ENCODE measurements around the gene PCSK9.

The PCSK9 gene

DNA sequence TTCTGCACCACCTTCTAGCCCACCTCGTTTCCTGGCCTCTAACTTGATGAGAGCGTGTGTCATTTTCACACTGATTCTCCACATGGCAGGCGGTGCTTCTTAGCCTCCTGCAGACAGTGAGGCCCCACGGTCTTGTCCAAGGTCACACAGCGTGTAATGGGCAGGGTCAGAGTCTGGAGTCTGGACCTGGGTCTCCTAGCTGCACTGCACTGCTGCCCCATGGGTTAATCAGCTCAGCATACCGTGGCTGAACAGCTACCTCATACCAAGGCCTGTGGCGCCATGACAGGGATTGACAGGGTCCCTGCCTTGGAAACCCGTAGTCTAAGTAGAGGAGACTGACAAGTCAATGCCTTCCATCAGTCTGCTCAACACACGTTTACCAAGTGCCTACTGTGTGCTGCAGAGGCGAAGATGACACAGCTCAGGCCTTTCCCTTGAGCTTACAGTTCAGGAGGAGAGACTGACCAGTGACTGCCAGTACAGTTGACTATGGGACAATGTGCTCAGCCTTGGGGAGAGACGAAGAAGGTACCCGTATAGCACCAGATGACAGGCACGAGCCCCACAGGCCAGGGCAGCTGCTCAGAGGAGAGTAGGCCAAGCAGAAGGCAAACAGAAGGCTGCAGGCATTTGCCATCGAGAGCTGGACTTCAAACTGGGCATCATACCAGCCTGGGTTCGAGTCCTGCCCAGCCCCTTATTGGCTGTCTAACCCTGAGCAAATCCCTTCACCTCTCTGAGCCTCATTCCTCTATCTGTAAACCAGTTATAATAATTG is 5.5 kb downstream of the PCSK9 start:
- DNase-seq (ENCODE audit: low read depth): no peak

GRCh38 chr1:55045430-55045829 is 6.1 kb downstream of the PCSK9 start:
- DNase-seq (ENCODE audit: low read depth): no peak

GRCh38 chr1:55046871-55047270 is 7.5 kb downstream of the PCSK9 start:
- DNase-seq (ENCODE audit: low read depth): no peak

- no peak for DNase-seq (ENCODE audit: low read depth)
Observed at GRCh38 chr1:55047611-55048010, 8.3 kb downstream of the PCSK9 start.

DNA sequence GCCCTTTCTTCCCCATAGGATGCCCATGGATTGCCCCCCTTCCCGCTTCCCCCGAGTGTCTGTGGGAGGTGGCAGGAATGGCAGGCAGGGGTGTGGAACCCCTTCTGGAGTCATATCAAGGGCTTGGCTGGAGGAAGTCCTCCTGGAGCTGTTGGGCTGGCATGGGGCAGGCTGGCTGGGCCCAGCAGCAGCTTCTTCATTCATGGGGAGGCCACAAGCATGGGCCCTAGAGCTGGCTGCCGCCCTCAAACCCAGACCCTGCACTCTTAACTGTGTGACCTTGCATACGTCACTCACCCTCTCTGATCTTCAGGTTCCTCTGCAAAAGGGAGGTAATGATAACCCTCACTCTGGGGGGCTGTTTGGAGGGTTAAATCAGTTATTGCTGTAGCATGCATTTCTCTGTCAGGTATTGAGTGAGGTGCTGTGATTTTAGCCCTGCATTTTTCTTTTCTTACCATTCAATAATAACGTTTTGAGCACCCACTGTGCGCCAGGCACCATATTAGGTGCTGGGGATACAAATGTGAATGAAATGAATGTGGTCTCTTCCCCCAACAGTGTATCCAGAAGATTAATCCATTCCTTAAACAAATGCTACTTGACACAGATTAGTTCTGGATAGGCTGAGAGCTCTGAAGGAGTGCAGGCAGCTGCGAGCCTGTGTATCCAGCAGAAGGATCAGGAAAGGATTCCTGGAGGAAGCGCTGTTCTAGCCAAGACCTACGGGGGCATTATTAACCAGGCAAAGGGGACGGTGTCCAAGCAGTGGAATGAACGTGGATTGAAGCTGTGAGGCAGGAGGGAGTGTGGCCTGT is 9.3 kb downstream of the PCSK9 start:
- no peak for DNase-seq (ENCODE audit: low read depth)

DNA sequence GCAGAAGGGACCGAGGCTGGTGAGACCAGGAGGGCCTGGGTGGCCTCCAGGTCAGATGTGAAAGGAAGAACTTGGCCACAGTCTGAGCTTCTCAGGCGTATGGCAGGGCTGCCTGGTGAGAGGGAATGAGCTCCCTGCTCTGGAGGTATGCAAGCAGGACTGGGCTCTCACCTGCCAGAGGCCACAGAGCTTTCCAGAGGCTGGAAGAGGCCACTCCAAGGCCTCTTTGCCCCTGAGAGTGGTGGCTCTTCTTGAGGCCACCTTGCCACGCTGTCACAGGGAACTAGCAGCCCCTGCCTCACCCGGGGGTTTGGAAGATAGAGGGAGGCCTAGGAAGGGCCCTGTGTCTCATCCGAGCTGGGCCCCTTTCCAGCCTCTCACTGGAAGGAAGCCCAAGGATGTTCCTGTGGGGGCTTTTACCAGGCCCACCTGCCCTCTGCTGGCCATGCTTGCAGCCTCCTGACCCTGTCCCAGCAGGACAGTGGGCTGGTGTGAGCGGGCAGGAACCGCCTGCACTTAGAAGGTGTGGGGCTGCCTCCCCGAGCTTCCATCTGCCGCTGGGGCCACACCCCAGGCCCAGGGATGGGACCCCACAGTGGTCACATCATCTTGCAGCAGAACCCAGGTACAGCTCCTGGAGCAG is 10.0 kb downstream of the PCSK9 start:
- no peak for DNase-seq (ENCODE audit: low read depth)

DNA sequence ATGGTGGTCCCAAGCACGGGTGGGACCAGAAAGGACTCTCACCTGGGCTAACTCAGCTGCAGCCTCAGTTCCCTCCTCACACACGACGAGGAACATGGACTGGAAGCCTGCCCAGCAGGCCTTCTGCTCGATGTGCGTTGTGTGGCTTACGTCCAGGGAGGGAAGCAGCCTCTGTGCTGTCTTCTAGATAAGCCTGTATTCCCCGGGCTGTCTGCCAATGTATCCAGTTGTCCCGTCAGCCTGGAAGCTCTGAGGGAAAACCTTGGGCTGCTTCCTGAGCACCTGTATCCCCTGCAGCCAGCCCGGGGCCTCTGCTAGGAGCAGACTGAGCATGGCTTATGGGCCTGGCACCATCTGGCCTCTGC is 10.5 kb downstream of the PCSK9 start:
- DNase-seq (ENCODE audit: low read depth): no peak

- no peak for DNase-seq (ENCODE audit: low read depth)
Observed at GRCh38 chr1:55050283-55050682, 10.9 kb downstream of the PCSK9 start.

DNA sequence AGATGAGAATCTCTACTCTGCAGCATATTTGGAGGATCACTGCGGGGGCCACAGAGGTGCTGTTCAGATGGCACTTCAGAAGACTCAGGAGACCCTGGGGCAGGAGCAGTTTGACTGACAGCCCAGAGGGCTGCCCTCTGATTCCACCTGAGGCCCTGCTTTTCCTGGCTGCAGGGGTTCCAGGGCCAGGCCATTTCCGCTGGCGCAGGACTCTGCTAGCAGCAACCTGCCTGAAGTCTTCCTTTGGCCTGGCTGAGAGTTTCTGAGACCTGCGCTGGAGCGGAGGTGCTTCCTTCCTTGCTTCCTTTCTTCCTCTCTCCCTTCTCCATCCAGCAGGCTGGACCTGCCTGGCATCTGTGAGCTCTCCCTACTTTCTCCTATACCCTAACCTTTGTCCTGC is 11.8 kb downstream of the PCSK9 start:
- no peak for DNase-seq (ENCODE audit: low read depth)

GRCh38 chr1:55051621-55052020 is 12.3 kb downstream of the PCSK9 start:
- DNase-seq (ENCODE audit: low read depth): no peak

DNA sequence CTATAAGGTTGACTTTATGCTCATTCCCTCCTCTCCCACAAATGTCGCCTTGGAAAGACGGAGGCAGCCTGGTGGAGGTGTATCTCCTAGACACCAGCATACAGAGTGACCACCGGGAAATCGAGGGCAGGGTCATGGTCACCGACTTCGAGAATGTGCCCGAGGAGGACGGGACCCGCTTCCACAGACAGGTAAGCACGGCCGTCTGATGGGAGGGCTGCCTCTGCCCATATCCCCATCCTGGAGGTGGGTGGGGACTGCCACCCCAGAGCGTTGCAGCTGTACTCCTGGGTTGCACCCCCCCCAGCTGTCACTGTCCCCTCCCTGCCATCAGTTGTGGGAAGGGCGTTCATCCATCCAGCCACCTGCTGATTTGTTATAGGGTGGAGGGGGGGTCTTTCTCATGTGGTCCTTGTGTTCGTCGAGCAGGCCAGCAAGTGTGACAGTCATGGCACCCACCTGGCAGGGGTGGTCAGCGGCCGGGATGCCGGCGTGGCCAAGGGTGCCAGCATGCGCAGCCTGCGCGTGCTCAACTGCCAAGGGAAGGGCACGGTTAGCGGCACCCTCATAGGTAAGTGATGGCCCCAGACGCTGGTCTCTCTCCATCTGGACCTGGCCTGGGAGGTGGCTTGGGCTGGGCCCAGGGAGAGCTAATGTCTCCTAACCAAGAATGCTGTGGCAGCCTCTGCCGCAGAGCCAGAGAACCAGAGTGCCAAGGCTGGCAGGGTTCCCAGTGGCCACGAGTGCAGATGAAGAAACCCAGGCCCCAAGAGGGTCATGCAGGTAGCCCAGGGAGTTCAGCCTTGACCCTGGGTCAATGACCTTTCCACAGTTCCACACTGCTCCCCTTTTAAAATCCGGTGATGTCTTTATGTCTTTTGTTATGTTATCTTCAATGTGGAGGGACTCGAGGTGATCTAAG is 13.1 kb downstream of the PCSK9 start:
- DNase-seq (ENCODE audit: low read depth): no peak

GRCh38 chr1:55053265-55053954 is 14.1 kb downstream of the PCSK9 start:
- no peak for DNase-seq (ENCODE audit: low read depth)

- no peak for DNase-seq (ENCODE audit: low read depth)
Observed at GRCh38 chr1:55054396-55054795, 15.0 kb downstream of the PCSK9 start.

DNA sequence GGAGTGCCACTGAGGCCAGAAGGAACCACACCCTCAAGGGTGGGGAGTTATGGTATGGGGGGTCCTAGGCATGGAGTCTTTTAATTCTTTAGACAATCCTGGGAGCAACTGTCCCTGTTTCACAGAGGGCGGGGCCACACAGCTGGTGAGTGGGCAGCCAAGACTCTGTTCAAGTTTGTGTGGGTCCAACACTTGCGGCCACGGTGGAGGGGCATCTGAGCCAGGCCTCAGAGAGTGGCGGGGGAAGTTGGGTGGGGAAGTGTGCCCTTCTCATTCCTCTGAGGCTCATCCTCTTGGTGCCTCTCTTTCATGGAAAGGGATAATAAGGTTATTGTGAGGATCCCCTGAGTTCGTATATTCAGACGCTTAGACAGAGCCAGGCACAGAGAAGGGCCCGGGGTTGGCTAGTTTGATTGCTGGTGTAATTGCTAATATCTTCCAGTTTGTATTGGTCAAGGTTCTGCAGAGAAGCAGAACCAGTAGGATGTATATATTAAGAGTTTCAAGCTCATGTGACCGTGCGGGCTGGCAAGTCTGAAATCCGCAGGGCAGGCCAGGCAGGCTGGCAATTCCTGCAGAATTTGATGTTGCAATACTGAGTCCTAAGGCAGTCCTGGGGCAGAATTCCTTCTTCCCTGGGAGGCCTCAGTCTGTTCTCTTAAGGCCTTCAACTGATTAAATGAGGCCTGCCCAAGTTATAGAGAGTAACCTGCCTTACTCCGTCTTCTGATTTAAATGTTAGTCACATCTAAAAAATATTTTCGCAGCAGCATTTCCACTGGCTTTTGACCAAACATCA is 15.9 kb downstream of the PCSK9 start:
- DNase-seq (ENCODE audit: low read depth): no peak

DNA sequence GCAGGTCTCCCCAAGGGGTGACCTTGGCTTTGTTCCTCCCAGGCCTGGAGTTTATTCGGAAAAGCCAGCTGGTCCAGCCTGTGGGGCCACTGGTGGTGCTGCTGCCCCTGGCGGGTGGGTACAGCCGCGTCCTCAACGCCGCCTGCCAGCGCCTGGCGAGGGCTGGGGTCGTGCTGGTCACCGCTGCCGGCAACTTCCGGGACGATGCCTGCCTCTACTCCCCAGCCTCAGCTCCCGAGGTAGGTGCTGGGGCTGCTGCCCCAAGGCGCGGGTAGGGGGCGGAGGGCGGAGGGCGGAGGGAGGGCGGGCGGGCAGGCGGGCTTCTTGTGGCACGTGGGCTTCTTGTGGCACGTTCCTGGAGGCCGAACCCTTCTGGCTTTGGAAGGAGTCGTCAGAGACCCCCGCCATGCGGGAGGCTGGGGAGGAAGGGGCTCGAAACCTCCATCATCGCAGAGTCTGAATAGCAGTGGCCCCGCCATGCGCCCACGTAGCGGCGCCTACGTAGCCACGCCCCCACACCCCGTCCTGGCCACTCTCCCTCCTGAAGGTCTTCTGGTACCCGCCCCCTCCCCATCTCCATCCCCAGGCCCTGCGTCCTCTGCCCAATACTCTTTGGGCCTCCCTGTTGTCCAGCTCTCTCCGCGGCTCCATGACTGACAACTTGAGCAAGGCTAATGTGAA is 16.7 kb downstream of the PCSK9 start:
- DNase-seq (ENCODE audit: low read depth): no peak

GRCh38 chr1:55056632-55056992 is 17.3 kb downstream of the PCSK9 start:
- no peak for DNase-seq (ENCODE audit: low read depth)

DNA sequence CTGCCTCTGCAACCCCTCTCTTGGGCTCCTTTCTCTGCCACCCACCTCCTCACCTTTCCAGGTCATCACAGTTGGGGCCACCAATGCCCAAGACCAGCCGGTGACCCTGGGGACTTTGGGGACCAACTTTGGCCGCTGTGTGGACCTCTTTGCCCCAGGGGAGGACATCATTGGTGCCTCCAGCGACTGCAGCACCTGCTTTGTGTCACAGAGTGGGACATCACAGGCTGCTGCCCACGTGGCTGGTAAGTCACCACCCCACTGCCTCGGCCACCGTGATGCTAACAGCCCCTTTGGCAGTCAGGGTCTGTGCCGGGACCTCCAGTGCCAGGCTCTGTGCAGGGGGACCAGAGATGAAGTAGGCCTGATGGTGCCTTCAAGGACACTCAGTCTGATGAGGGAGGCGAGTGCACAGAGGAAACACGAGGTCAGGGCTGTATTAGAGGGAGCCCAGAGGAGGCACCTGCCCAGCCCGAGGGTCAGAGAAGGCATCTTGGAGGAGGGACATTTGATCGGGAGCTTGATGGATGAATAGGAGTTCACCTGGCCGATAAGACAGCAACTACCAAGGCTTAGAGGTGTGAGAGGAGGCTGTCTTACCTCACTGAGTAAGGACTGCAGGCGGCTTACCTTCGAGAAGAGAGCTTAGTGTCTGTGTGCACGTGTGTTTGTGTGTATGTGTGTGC is 18.1 kb downstream of the PCSK9 start:
- no peak for DNase-seq (ENCODE audit: low read depth)

DNA sequence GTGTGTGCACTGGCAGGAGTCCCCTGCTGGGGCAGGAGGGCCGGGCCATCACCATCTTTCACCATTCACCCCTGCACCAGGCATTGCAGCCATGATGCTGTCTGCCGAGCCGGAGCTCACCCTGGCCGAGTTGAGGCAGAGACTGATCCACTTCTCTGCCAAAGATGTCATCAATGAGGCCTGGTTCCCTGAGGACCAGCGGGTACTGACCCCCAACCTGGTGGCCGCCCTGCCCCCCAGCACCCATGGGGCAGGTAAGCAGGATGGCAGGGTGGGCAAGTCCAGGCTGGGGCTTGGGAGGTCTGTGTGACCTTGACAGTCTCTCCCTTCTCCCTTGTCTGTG is 18.6 kb downstream of the PCSK9 start:
- DNase-seq (ENCODE audit: low read depth): no peak

- DNase-seq (ENCODE audit: low read depth): no peak
Observed at GRCh38 chr1:55059302-55060132, 20.2 kb downstream of the PCSK9 start.

Data from activated T-cell treated with anti-CD3 and anti-CD28 coated beads for 48 hours (primary cell).